Activated T-helper 1 cell treated with anti-CD3 and anti-CD28 coated beads, Interleukin-2, amount 50 U/mL, for 16 hours (primary cell): ENCODE data around the gene IL18RAP.

Source experiments
- DNase-seq, 2 donors: peaks; one replicate each; pipeline ENCODE4 v3.0.0-alpha.2; 2020; ENCODE audit warnings: low read depth in 1 of 2, low spot score in 1 of 2

Gene IL18RAP

GRCh38 chr2:102492006-102492405 is 69.0 kb downstream of the IL18RAP start:
- no peak for DNase-seq

GRCh38 chr2:102494570-102494969 is 71.6 kb downstream of the IL18RAP start:
- no peak for DNase-seq

DNA sequence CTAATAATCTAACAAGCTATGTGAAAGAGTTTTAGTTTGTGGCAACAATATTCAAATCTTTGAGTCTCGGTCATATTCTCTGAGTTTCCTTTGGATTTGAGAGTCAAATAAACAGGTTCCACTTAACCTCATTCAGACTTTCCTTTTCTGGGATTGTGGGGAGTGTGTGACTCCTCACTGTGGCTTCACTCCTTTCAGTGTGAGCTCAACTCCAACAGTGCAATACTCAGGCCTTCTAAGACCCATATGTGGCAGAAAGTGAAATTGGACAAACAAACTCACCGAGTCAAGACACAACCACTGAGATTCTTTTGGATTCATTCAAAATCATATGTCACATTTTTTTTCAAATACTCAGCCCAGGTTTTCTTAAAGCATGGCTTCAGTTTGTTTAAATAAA is 75.5 kb downstream of the IL18RAP start:
- no peak for DNase-seq

- no peak for DNase-seq
Measured at GRCh38 chr2:102499558-102499957, 76.6 kb downstream of the IL18RAP start.
